ENCODE data around the gene IPO11. TPM values are rescaled to one million over a fixed set of nuclear protein-coding genes. Genes with fewer than 3 reads are reported as not detected.

The IPO11 gene
- total and polyA plus RNA-seq, 4 donors, result 4.7 to 20.6 (median 9.0) TPM

- H3K9me3 ChIP-seq (ENCODE audit: control insufficient read depth in 4 of 4, low read length in 3 of 4), result no peaks in the 10 kb centered on the region
- TF ChIP-seq RXRA (IDR thresholded peaks at IDR 0.05) (no peak), TAF1 (conservative IDR thresholded peaks at IDR 0.05) (no peak), EGR1 (IDR thresholded peaks at IDR 0.05; ENCODE audit: low read depth in 2 of 2) (no peak), NR2F2 (IDR thresholded peaks at IDR 0.05) (no peak), ATF3 (IDR thresholded peaks at IDR 0.05) (no peak)
- no peaks in the 10 kb centered on the region for H3K4me1 ChIP-seq (ENCODE audit: control insufficient read depth in 4 of 4, insufficient read depth in 4 of 4, low read length in 3 of 4)
- H3K36me3 ChIP-seq (ENCODE audit: control insufficient read depth in 4 of 4, insufficient read depth in 3 of 4, low read depth in 1 of 4, low read length in 3 of 4), result peaks cover 0 to 11% (median 6%) of the 10 kb centered on the region in 4 donors
- WGBS, result 94% methylated on average over 1 of the region's 1 CpG
- no peak overlapping the region for H3K4me3 ChIP-seq (ENCODE audit: low read depth in 1 of 3, low read length in 3 of 3)
- DNase-seq (ENCODE audit: low spot score), result no peak
- H3K9ac ChIP-seq (ENCODE audit: low read depth in 1 of 2, low read length in 2 of 2), result no peak overlapping the region
- no peaks in the 10 kb centered on the region for H3K27me3 ChIP-seq (ENCODE audit: control insufficient read depth in 4 of 4, insufficient read depth in 4 of 4, low read length in 3 of 4)
- H3K27ac ChIP-seq (ENCODE audit: low read depth in 1 of 2, low read length in 2 of 2), result no peak overlapping the region
Measured at GRCh38 chr5:62494772-62495171, 82.2 kb downstream of the IPO11 start.

- H3K27ac ChIP-seq (ENCODE audit: low read depth in 1 of 2, low read length in 2 of 2), result no peak overlapping the region
- no peak overlapping the region for H3K9ac ChIP-seq (ENCODE audit: low read depth in 1 of 2, low read length in 2 of 2)
- no peaks in the 10 kb centered on the region for H3K27me3 ChIP-seq (ENCODE audit: control insufficient read depth in 4 of 4, insufficient read depth in 4 of 4, low read length in 3 of 4)
- DNase-seq (ENCODE audit: low spot score), result no peak
- TF ChIP-seq FOXA1 (IDR thresholded peaks at IDR 0.05) (no peak), REST (IDR thresholded peaks at IDR 0.05) (no peak), JUND (IDR thresholded peaks at IDR 0.05) (no peak), RXRA (IDR thresholded peaks at IDR 0.05) (no peak), CTCF (IDR thresholded peaks at IDR 0.05; ENCODE audit: low read depth, low read length, missing input control) (no peak), RAD21 (IDR thresholded peaks at IDR 0.05) (no peak), HNF4A (conservative IDR thresholded peaks at IDR 0.05) (no peak), YY1 (IDR thresholded peaks at IDR 0.05) (no peak), TAF1 (conservative IDR thresholded peaks at IDR 0.05) (no peak), MAX (IDR thresholded peaks at IDR 0.05) (no peak), ZBTB33 (IDR thresholded peaks at IDR 0.05) (no peak), SP1 (IDR thresholded peaks at IDR 0.05) (no peak), FOXA2 (IDR thresholded peaks at IDR 0.05) (no peak), GABPA (IDR thresholded peaks at IDR 0.05 in 1 of 2, conservative IDR thresholded peaks at IDR 0.05 in 1 of 2) (no peak), HNF4G (IDR thresholded peaks at IDR 0.05) (no peak), ATF3 (IDR thresholded peaks at IDR 0.05) (no peak), EGR1 (IDR thresholded peaks at IDR 0.05; ENCODE audit: low read depth in 2 of 2) (no peak), NR2F2 (IDR thresholded peaks at IDR 0.05) (no peak)
- no peaks in the 10 kb centered on the region for H3K9me3 ChIP-seq (ENCODE audit: control insufficient read depth in 4 of 4, low read length in 3 of 4)
- H3K4me1 ChIP-seq (ENCODE audit: control insufficient read depth in 4 of 4, insufficient read depth in 4 of 4, low read length in 3 of 4), result no peaks in the 10 kb centered on the region
- WGBS, result 98% methylated on average over 7 of the region's 7 CpGs
- H3K4me3 ChIP-seq (ENCODE audit: low read depth in 1 of 3, low read length in 3 of 3), result no peak overlapping the region
- peaks cover 0 to 7% (median 3%) of the 10 kb centered on the region in 4 donors for H3K36me3 ChIP-seq (ENCODE audit: control insufficient read depth in 4 of 4, insufficient read depth in 3 of 4, low read depth in 1 of 4, low read length in 3 of 4)
Measured at GRCh38 chr5:62496876-62497275, 84.3 kb downstream of the IPO11 start.

Measured in liver (tissue), 9 donors.